NK-92 (cell line): ENCODE data around the gene DLX6.

Source experiments
- DNase-seq: peaks from one replicate; lab custom pipeline; 2025; ENCODE audit not compliant: unreplicated experiment; lab: John Stamatoyannopoulos, UW

The DLX6 gene

GRCh38 chr7:97005183-97006054, at the start of gene DLX6:
Gene DLX6 (plus strand): TSS chr7:97005553. CDS start chr7:97005978, 425 bp downstream.
- no peak for DNase-seq

DNA sequence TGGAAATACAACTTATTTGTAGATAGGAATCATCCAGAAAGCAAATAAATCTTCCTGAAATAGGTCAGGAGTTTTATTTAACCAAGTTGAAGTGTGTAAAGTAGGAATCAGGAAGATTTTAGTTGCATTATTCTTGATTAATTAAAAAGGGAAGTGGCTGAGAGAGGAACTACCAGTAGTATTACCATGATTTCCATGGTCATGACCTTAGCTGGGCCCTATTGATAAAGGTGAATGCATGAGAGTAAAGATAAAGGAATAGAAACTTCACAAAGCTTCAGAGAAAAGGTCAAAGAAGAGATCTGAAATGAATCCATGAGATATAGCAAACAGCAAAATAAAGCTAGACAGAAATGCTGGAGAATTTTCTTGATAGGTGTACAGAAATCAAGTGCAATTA, 46.2 kb upstream of the DLX6 start:
- DNase-seq = no peak

DNA sequence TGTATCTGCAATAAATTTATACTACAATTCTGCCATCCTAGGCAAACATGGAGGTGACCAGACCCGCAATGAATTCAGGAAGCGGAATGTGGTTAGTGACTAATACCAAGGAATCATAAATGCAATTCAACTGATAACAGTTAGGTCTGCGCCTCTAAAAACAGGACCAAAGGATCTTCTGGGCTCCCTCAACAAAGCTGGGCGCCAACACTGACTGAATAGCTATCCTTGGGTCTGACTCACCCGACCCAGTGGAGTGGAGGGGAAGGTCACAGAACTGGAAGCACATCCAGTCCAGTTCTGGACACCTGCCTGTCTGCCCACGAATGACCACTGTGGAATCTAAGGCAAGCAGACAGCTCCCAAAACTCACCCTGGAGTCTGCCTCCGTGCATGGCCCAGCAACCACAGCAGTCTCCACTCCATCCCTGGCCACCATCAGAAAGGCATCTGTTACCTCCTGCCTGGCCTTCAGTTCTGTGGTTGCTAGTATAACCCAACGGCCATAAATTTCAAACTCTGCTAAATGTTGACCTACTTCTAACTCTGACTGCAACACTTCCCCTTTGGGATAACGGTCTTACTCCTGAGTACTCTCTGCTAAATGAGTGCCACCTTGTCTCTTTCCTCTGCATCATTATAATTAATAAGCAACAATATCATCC, 43.0 kb upstream of the DLX6 start:
- DNase-seq = no peak

GRCh38 chr7:96968981-96969380, 36.4 kb upstream of the DLX6 start:
- DNase-seq = no peak

DNA sequence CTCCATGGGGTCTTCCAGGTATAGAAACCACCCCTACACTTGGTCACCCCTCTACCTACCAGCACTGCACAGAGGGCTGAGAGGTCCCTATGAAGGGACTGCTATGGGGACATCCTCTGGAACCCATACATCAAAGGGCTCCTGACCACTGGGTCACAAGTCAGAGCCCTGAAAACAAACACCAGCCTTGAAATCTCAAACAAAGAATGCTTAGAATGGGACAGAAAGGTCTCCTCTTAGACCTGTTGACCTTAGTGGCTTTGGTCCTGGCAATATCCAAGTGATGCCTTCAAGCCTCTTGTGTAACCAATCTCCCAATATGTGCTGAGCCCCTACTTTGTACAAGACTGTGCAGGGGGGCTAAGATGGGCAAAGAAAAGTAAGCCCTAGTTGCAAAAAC, 34.6 kb upstream of the DLX6 start:
- no peak for DNase-seq

GRCh38 chr7:96973986-96974385, 31.4 kb upstream of the DLX6 start:
- no peak for DNase-seq

- DNase-seq = no peak
Observed at GRCh38 chr7:96976106-96976505, 29.2 kb upstream of the DLX6 start.

DNA sequence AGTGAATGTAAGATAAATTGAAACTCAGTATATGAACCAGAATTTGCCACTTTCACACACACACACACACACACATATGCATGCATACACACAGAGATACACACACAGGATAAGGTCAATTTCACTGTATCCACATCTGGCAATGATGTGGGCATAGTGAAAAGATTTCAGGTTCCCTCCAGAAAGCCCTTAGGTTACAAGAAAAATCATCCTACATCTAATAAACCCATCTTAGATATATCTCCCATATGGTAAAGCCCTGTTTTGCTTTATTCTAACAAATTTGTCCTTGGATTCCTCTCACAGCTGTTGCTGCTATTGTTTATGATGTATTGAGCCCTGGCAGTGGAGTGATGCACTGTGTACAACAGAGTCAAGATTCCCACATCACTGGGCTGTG, 27.9 kb upstream of the DLX6 start:
- no peak for DNase-seq

- no peak for DNase-seq
Observed at GRCh38 chr7:96979551-96980276, 25.6 kb upstream of the DLX6 start.

- no peak for DNase-seq
Observed at GRCh38 chr7:96982586-96982985, 22.8 kb upstream of the DLX6 start.

DNA sequence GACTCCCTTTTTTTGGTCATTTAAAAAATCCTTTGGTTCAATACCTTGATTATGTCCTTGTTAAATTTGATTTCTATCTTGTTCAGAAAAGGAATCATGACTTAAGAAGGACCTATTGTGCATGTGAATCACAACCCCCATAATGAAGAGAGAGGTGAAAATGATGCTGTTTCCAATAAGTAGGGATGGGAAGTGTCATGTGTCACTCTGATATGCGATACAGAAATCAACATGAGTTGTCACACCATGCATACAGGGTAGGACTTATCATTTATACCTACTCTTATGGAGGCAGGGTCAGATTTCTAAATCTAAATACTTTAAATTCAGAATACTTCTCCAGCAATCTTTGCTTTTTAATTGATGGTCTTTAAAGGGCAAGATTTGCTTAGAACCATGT, 19.4 kb upstream of the DLX6 start:
- DNase-seq = no peak

- no peak for DNase-seq
Observed at GRCh38 chr7:96986901-96987300, 18.5 kb upstream of the DLX6 start.

GRCh38 chr7:96987719-96988118, 17.6 kb upstream of the DLX6 start:
- no peak for DNase-seq

DNA sequence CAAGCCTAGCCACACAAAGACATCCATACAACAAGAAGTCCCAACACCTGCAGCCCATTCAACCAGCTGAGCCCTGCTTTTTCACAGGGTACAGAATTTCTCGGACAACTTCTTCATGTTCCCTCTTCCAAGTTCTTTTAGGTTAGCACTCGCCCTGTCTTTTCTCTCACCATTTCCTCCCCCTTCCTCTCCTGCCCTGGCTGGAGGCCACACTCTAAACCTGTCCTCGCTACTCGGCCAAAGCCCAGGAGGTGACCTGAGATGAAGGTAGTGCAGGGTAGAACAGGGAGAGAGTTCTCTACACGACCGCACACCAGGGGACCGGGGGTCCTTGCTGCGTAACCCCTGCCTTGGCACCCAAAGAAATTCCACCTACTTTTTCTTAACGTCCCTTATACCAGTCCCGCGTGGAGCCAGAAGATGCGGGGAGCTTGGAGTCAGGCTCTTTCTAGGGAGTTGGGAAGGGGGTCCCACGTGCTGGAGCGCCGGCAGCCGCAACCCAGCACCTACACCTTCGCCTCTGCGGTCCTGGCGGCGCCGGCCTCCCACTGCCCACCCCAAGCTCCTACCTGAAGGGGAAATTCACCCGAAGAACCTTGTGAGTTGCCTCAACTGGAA, 16.0 kb upstream of the DLX6 start:
- DNase-seq = no peak

DNA sequence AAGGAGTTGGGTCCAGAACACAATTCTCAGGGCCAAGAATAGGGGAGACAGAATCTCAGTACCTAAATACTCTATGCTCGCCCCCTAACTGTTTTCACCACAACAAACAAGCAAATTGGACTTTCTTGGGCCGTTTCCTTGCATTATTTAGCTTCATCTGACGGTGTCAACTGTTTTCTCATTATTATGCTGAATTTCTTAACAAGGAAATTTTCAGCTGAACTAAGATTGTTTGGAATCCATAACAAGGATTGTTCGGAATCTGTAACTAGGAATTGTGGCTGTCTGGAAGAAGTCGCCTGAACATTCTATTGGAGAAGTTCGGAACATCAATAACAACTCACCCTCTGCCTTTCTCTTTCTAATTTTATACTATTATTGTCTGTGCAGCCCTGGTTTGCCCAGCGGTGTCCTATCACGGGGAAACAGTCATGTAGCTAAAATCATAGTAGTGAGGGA, 15.5 kb upstream of the DLX6 start:
- no peak for DNase-seq

GRCh38 chr7:96991546-96992191, 13.7 kb upstream of the DLX6 start:
- no peak for DNase-seq

DNA sequence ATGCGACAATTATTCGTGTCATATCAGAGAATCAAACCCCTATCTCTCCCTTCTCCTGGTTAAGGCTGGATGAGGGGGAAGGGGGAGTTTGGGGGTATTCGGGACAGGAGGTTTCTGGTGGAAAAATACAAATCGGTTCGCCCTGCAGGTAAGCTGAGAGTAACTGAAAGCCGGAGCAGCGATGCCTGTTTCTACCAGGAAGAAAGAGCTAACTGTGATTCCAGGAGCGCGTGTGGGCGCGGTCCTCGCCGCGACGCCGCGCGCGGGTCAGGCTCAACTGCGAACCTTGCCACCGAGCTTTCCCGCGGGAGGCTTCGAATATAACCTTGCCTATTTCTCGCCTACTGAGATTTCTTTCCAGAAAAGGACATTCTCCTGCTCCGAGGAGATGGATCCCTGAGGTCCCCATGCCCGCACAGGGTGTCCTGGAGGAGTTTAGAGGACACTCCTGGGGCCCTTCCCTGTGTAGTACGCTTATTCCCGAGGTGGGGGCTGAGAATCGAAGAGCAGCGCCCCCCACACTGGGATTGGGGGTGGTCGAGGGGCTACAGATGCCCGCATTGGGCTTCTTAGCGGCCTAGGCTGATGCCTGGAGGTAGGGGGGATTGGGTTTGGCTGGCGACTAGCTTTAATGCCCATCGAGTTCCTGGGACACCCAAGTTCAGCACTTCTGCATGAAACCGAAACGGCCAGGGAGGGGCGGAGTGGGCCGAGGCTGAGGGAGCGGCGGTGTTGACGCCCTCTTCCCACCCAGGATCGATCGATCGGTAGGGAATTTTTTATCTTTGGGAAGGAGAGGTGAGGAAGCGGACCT, 13.0 kb upstream of the DLX6 start:
- DNase-seq = no peak

- DNase-seq = no peak
Observed at GRCh38 chr7:96993094-96993865, 12.1 kb upstream of the DLX6 start.

- DNase-seq = no peak
Observed at GRCh38 chr7:96993980-96994379, 11.4 kb upstream of the DLX6 start.
